Glomerular endothelial cell (primary cell): Measurements from ENCODE around the gene BYSL. TPM values are rescaled to one million over a fixed set of nuclear protein-coding genes. Genes with fewer than 3 reads are reported as not detected.

ENCODE experiments used
- DNase-seq: peaks from one replicate; pipeline ENCODE4 v3.0.0-alpha.2; 2011; ENCODE audit warnings: low read depth, low spot score; ENCODE audit errors: extremely low read depth
- total RNA-seq: library from RNA; depleted of rRNA; stranded (reverse); fragments of >200 nt; gene quantifications from 2 replicates; pipeline ENCODE4 v1.2.3, GENCODE V29; 2015

The BYSL gene
- total RNA-seq, 1 donor from 2014 or later = 24.3 TPM

DNA sequence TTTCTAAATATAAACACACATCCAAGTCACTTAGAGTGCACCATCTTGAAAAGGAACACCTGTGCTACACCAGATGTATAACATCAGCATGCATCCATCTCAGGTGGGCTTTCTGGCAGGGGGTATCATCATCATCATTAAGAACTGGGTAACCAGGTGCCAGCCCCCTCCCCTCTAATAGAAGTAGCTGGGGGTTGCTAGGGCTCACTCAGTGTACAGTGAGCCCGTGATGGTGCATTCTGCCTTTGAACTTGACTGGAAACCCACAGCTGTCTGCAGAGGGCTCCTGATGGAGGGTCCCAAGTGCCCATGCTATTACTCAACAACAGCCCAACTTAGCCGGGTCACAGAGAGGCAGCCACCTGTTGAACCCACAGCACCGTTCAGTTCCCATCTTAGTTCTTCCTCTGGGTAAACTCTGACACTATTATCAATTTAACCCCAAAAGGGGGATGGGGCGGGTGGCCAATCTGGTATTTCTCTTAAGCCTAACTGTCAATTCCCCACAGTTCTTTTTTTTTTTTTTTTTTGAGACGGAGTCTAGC is 53.1 kb downstream of the BYSL start:
- DNase-seq = no peak

DNA sequence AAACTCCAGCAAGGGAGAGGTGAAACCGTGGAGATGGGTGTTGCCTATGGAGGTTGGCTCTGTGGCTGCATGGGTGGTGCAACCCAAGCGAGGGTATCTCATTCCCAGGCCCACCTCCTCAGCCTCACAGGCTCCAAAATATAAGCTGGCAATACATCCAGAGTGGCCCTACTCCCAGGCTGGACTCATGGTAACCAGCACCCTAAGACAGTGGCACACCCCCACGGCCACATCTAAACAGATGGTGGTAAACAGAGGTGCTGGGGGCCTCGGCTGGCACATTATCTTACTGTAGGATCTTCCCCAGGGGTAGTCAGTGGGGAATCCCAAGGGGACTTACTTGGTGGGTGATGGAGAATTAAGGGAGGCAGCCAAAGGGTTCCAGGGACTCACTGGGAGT is 54.0 kb downstream of the BYSL start:
- no peak for DNase-seq

DNA sequence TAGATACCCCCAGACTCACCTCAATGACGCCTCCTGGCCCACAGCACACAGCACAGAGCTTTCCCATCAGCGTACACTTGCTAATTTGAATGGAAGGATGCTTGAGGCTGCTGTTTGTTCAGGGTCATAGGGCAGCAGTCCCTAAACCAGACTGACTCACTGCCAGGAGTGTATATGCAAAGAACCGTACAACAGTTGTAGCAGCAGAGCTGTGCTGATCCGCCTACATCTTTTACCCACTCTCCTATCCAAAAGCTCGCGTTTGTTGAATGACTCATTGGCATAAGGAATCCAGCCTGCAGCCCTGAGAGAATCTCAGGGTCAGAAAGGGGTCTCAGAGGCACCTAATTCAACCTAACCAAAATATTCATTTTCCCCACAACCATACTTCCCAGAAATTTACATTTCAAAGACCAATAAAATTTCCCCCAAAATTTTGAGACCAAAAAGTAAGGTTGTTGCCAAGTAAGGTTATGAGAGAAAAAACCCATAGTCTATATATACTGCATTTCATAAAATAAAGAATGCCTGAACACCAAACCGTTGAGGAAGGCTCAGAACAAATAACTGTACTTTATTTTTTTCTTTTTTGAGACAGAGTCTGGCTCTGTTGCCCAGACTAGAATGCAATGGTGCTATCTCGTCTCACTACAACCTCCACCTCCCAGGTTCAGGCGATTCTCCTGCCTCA is 55.6 kb downstream of the BYSL start:
- DNase-seq = no peak

Other genes with a start within 250 kb of the BYSL start
- gene TFEB, start 185.9 kb upstream of the BYSL start, total RNA-seq = 3.2 and 4.4 TPM in 2 replicates
- gene PGC, start 174.1 kb upstream of the BYSL start, total RNA-seq = not detected in 2 replicates
- 1.6 and 3.4 TPM in 2 replicates for gene FRS3, start 141.6 kb upstream of the BYSL start, total RNA-seq
- gene PRICKLE4, start 140.7 kb upstream of the BYSL start, total RNA-seq = 5.4 and 6.4 TPM in 2 replicates
- gene TOMM6, start 133.8 kb upstream of the BYSL start, total RNA-seq = 169 and 172 TPM in 2 replicates
- 1.8 and 4.1 TPM in 2 replicates for gene USP49, start 26.1 kb upstream of the BYSL start, total RNA-seq
- 22.0 and 22.6 TPM in 2 replicates for gene MED20, start 360 bp upstream of the BYSL start, total RNA-seq
- 82.9 and 99.4 TPM in 2 replicates for gene CCND3, start 20.3 kb downstream of the BYSL start, total RNA-seq
- 15.1 and 20.2 TPM in 2 replicates for gene TAF8, start 129.0 kb downstream of the BYSL start, total RNA-seq
- 2.1 and 2.2 TPM in 2 replicates for gene C6orf132, start 221.1 kb downstream of the BYSL start, total RNA-seq